HG03045 (cell line): ENCODE measurements around the gene TRIM2.

Experiments
- ATAC-seq: cut with Tn5 transposase; IDR thresholded peaks from one replicate; pipeline ENCODE4 v1.9.1; 2021; ENCODE audit warnings: mild to moderate bottlenecking, moderate library complexity; ENCODE audit not compliant: unreplicated experiment

Gene TRIM2

GRCh38 chr4:153325558-153325957 lies 121.3 kb downstream of the TRIM2 start:
- ATAC-seq = no peak

GRCh38 chr4:153326513-153326912 lies 122.3 kb downstream of the TRIM2 start:
- ATAC-seq = no peak

- ATAC-seq = no peak
Observed at GRCh38 chr4:153327247-153327646, 123.0 kb downstream of the TRIM2 start.

GRCh38 chr4:153332936-153333335 lies 128.7 kb downstream of the TRIM2 start:
- no peak for ATAC-seq

- no peak for ATAC-seq
Observed at GRCh38 chr4:153333874-153334273, 129.6 kb downstream of the TRIM2 start.

- ATAC-seq = no peak
Observed at GRCh38 chr4:153335665-153336064, 131.4 kb downstream of the TRIM2 start.

- no peak for ATAC-seq
Observed at GRCh38 chr4:153337686-153338085, 133.4 kb downstream of the TRIM2 start.

- ATAC-seq = no peak
Observed at GRCh38 chr4:153341575-153342090, 137.4 kb downstream of the TRIM2 start.

- no peak for ATAC-seq
Observed at GRCh38 chr4:153342751-153343552, 138.7 kb downstream of the TRIM2 start.

- peak; percentile 80 for ATAC-seq
Observed at GRCh38 chr4:153344131-153345011, 140.1 kb downstream of the TRIM2 start, which contains the start of gene MND1. Gene MND1 (plus strand): TSS chr4:153344688. CDS start chr4:153344738, 50 bp downstream.

GRCh38 chr4:153345012-153345981 lies 141.1 kb downstream of the TRIM2 start:
- peak; percentile 22 for ATAC-seq

- ATAC-seq = no peak
Observed at GRCh38 chr4:153346031-153346430, 141.8 kb downstream of the TRIM2 start.

- no peak for ATAC-seq
Observed at GRCh38 chr4:153346563-153346962, 142.3 kb downstream of the TRIM2 start.

- ATAC-seq = no peak
Observed at GRCh38 chr4:153347117-153347516, 142.9 kb downstream of the TRIM2 start.

GRCh38 chr4:153348006-153348405 lies 143.8 kb downstream of the TRIM2 start:
- no peak for ATAC-seq

- no peak for ATAC-seq
Observed at GRCh38 chr4:153349206-153349805, 145.1 kb downstream of the TRIM2 start.

- ATAC-seq = no peak
Observed at GRCh38 chr4:153362184-153362583, 157.9 kb downstream of the TRIM2 start.

- ATAC-seq = no peak
Observed at GRCh38 chr4:153364061-153364460, 159.8 kb downstream of the TRIM2 start.

GRCh38 chr4:153365003-153365402 lies 160.8 kb downstream of the TRIM2 start:
- ATAC-seq = no peak

GRCh38 chr4:153366486-153366885 lies 162.2 kb downstream of the TRIM2 start:
- no peak for ATAC-seq
